ENCODE data around the gene THOC6. TPM values are rescaled to one million over a fixed set of nuclear protein-coding genes. Genes with fewer than 3 reads are reported as not detected.

The THOC6 gene
- polyA plus RNA-seq, 3 donors, result 42.4 to 59.2 (median 57.7) TPM

DNA sequence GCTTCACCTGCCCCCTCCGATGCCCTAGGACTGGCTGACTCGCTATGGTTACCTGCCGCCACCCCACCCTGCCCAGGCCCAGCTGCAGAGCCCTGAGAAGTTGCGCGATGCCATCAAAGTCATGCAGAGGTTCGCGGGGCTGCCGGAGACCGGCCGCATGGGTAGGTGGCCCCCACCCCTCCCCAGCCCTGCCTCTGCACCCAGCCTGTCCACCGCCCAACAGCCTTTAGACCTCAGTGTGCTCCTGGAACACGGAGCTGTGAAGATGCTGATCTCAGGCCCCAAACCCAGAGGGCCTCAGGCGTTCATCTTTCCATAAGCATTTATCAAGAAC is 23.5 kb downstream of the THOC6 start:
- Histone ChIP-seq H3K4me1 (ENCODE audit: control insufficient read depth in 1 of 2, insufficient read depth in 2 of 2, low read length in 2 of 2) (peaks cover 69 to 87% of the 10 kb centered on the region in 2 donors), H3K9me3 (replicated peaks in 1 of 2; ENCODE audit: control insufficient read depth in 1 of 2, insufficient read depth in 1 of 2, low read length in 2 of 2) (no peaks in the 10 kb centered on the region), H3K27me3 (ENCODE audit: control insufficient read depth in 2 of 2, insufficient read depth in 2 of 2, low read length in 2 of 2) (peaks cover 7 to 31% of the 10 kb centered on the region in 2 donors), H3K4me2 (replicated peaks; ENCODE audit: extremely low read depth, low read length, poor library complexity, severe bottlenecking) (peak overlapping the region; percentile 100), H3K36me3 (replicated peaks in 1 of 2; ENCODE audit: control insufficient read depth in 1 of 2, insufficient read depth in 2 of 2, low read length in 2 of 2) (no peaks in the 10 kb centered on the region), H4K20me1 (ENCODE audit: insufficient read depth, low read length) (no peaks in the 10 kb centered on the region), H3K4me3 (replicated peaks in 1 of 3; ENCODE audit: low read depth in 2 of 3, low read length in 3 of 3) (peak overlapping the region in 2 of 3 experiments; percentile 22 to 86), H3K27ac (ENCODE audit: low read depth in 1 of 2, low read length in 2 of 2) (no peak overlapping the region), H3K79me2 (ENCODE audit: insufficient read depth, low read length) (no peaks in the 10 kb centered on the region), H3K9ac (ENCODE audit: insufficient read depth, low read length, poor library complexity, severe bottlenecking) (peak overlapping the region; percentile 70), H2AFZ (ENCODE audit: insufficient read depth, low read depth, low read length, poor library complexity, severe bottlenecking) (peak overlapping the region; percentile 93)
- peak overlapping the region; percentile 75 to 93 for H3K4me3 Mint-ChIP-seq
- peaks cover 0 to 9% (median 3%) of the 10 kb centered on the region in 7 donors for H3K9me3 Mint-ChIP-seq
- H3K36me3 Mint-ChIP-seq, result peaks cover 24 to 29% of the 10 kb centered on the region in 2 donors
- WGBS (ENCODE audit: insufficient coverage), result 21% methylated on average over 11 of the region's 13 CpGs
- TF ChIP-seq, protein P1, sequence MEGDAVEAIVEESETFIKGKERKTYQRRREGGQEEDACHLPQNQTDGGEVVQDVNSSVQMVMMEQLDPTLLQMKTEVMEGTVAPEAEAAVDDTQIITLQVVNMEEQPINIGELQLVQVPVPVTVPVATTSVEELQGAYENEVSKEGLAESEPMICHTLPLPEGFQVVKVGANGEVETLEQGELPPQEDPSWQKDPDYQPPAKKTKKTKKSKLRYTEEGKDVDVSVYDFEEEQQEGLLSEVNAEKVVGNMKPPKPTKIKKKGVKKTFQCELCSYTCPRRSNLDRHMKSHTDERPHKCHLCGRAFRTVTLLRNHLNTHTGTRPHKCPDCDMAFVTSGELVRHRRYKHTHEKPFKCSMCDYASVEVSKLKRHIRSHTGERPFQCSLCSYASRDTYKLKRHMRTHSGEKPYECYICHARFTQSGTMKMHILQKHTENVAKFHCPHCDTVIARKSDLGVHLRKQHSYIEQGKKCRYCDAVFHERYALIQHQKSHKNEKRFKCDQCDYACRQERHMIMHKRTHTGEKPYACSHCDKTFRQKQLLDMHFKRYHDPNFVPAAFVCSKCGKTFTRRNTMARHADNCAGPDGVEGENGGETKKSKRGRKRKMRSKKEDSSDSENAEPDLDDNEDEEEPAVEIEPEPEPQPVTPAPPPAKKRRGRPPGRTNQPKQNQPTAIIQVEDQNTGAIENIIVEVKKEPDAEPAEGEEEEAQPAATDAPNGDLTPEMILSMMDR (IDR thresholded peaks at IDR 0.05), result no peak
- H3K27ac Mint-ChIP-seq, result peak overlapping the region in 1 of 7 donors; percentile 62
- intact Hi-C loops (cut with micrococcal nuclease), result no loop called here
- H3K27me3 Mint-ChIP-seq (ENCODE audit: low read depth in 3 of 3), result peaks cover 29 to 45% (median 38%) of the 10 kb centered on the region in 3 donors
- H3K4me1 Mint-ChIP-seq, result peaks cover 66% of the 10 kb centered on the region
- no peak for DNase-seq

DNA sequence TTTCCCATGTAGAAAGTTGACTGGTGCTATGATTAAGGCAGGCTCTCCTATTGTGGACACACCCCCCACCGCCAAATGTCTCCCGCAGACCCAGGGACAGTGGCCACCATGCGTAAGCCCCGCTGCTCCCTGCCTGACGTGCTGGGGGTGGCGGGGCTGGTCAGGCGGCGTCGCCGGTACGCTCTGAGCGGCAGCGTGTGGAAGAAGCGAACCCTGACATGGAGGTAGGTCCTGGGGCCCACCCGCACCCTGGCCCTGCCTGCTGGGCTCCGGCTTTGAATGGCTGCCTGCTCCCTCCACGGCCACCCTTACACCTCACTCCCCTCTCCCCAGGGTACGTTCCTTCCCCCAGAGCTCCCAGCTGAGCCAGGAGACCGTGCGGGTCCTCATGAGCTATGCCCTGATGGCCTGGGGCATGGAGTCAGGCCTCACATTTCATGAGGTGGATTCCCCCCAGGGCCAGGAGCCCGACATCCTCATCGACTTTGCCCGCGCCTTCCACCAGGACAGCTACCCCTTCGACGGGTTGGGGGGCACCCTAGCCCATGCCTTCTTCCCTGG is 26.2 kb downstream of the THOC6 start:
- Mint-ChIP-seq H3K27me3 (ENCODE audit: low read depth in 3 of 3) (peaks cover 14 to 32% (median 21%) of the 10 kb centered on the region in 3 donors), H3K36me3 (peaks cover 21 to 32% of the 10 kb centered on the region in 2 donors), H3K27ac (peak overlapping the region in 3 of 7 donors; percentile 10 to 64 (median 26)), H3K9me3 (peaks cover 0 to 4% (median 1%) of the 10 kb centered on the region in 7 donors), H3K4me1 (peaks cover 74% of the 10 kb centered on the region), H3K4me3 (peak overlapping the region in 1 of 2 donors; percentile 63)
- Histone ChIP-seq H3K9ac (ENCODE audit: insufficient read depth, low read length, poor library complexity, severe bottlenecking) (no peak overlapping the region), H3K27me3 (ENCODE audit: control insufficient read depth in 2 of 2, insufficient read depth in 2 of 2, low read length in 2 of 2) (peaks cover 0 to 14% of the 10 kb centered on the region in 2 donors), H3K4me3 (replicated peaks in 1 of 3; ENCODE audit: low read depth in 2 of 3, low read length in 3 of 3) (no peak overlapping the region), H4K20me1 (ENCODE audit: insufficient read depth, low read length) (no peaks in the 10 kb centered on the region), H3K9me3 (replicated peaks in 1 of 2; ENCODE audit: control insufficient read depth in 1 of 2, insufficient read depth in 1 of 2, low read length in 2 of 2) (no peaks in the 10 kb centered on the region), H3K36me3 (replicated peaks in 1 of 2; ENCODE audit: control insufficient read depth in 1 of 2, insufficient read depth in 2 of 2, low read length in 2 of 2) (no peaks in the 10 kb centered on the region), H3K4me2 (replicated peaks; ENCODE audit: extremely low read depth, low read length, poor library complexity, severe bottlenecking) (no peak overlapping the region), H2AFZ (ENCODE audit: insufficient read depth, low read depth, low read length, poor library complexity, severe bottlenecking) (no peak overlapping the region), H3K79me2 (ENCODE audit: insufficient read depth, low read length) (no peaks in the 10 kb centered on the region), H3K4me1 (ENCODE audit: control insufficient read depth in 1 of 2, insufficient read depth in 2 of 2, low read length in 2 of 2) (peaks cover 88 to 99% of the 10 kb centered on the region in 2 donors), H3K27ac (ENCODE audit: low read depth in 1 of 2, low read length in 2 of 2) (no peak overlapping the region)
- intact Hi-C loops (cut with micrococcal nuclease), result no loop called here
- WGBS (ENCODE audit: insufficient coverage), result 87% methylated on average over 25 of the region's 26 CpGs
- TF ChIP-seq, protein P1 (IDR thresholded peaks at IDR 0.05), result no peak
- no peak for DNase-seq
